Liver (tissue), 9 donors: Measurements from ENCODE around the gene TREM2. TPM values are rescaled to one million over a fixed set of nuclear protein-coding genes. Genes with fewer than 3 reads are reported as not detected.
A peak's percentile ranks its signal among the peaks of the same experiment; 100 is the strongest.

ENCODE experiments used
- DNase-seq: peaks from one replicate; pipeline ENCODE4 v3.0.0-alpha.2; 2017; ENCODE audit warnings: low spot score
- H3K27ac ChIP-seq, 2 donors: one replicate each; pipeline ENCODE4 v1.7.0; 2013; ENCODE audit warnings: inconsistent platforms in 2 of 2, low read length in 2 of 2, control low read depth in 1 of 2, low read depth in 1 of 2, mild to moderate bottlenecking in 1 of 2
- H3K27me3 ChIP-seq, 4 donors: one replicate each; pipeline versions ENCODE4 v1.6.1 to v1.7.0; 2013; ENCODE audit warnings: low read length in 3 of 4, inconsistent platforms in 1 of 4, mild to moderate bottlenecking in 1 of 4, moderate library complexity in 1 of 4; ENCODE audit not compliant: control insufficient read depth in 4 of 4, insufficient read depth in 4 of 4
- H3K36me3 ChIP-seq, 4 donors: one replicate each; pipeline versions ENCODE4 v1.6.1 to v1.7.0; 2013; ENCODE audit warnings: low read length in 3 of 4, mild to moderate bottlenecking in 3 of 4, low read depth in 1 of 4, moderate library complexity in 1 of 4; ENCODE audit not compliant: control insufficient read depth in 4 of 4, insufficient read depth in 3 of 4
- H3K4me1 ChIP-seq, 4 donors: one replicate each; pipeline versions ENCODE4 v1.6.1 to v1.7.0; 2013; ENCODE audit warnings: low read length in 3 of 4, mild to moderate bottlenecking in 3 of 4, moderate library complexity in 1 of 4; ENCODE audit not compliant: control insufficient read depth in 4 of 4, insufficient read depth in 4 of 4
- H3K4me3 ChIP-seq, 3 donors: one replicate each; pipeline versions ENCODE4 v1.6.1 to v1.7.0; 2013; ENCODE audit warnings: low read length in 3 of 3, control low read depth in 1 of 3, low read depth in 1 of 3, mild to moderate bottlenecking in 1 of 3
- H3K9ac ChIP-seq, 2 donors: one replicate each; pipeline ENCODE4 v1.7.0; 2013; ENCODE audit warnings: low read length in 2 of 2, mild to moderate bottlenecking in 2 of 2, moderate library complexity in 2 of 2, control low read depth in 1 of 2, low read depth in 1 of 2
- H3K9me3 ChIP-seq, 4 donors: one replicate each; pipeline versions ENCODE4 v1.6.1 to v1.7.0; 2013; ENCODE audit warnings: low read length in 3 of 4; ENCODE audit not compliant: control insufficient read depth in 4 of 4
- ATF3 ChIP-seq: IDR thresholded peaks from 2 replicates; pipeline ENCODE4 v1.6.1; 2016; ENCODE audit warnings: antibody characterized with exemption
- CTCF ChIP-seq: fragments of 150-350 bp; IDR thresholded peaks from 2 replicates; pipeline ENCODE4 v1.5.1; 2017; ENCODE audit warnings: improper control_type of control experiment, low read depth, low read length; ENCODE audit not compliant: missing input control
- EGR1 ChIP-seq, 2 donors: IDR thresholded peaks; 2 replicates each; pipeline ENCODE4 v1.6.1; 2016 to 2018; ENCODE audit warnings: antibody characterized with exemption in 2 of 2, low read depth in 2 of 2
- FOXA1 ChIP-seq: IDR thresholded peaks from 2 replicates; pipeline ENCODE4 v1.6.1; 2016; ENCODE audit warnings: antibody characterized with exemption
- FOXA2 ChIP-seq: IDR thresholded peaks from 2 replicates; pipeline ENCODE4 v1.6.1; 2016; ENCODE audit warnings: antibody characterized with exemption
- GABPA ChIP-seq, 2 donors: IDR thresholded peaks in 1 of 2; conservative IDR thresholded peaks in 1 of 2; 2 replicates each; pipeline ENCODE4 v1.6.1; 2016; ENCODE audit warnings: antibody characterized with exemption in 2 of 2, mild to moderate bottlenecking in 1 of 2, moderate library complexity in 1 of 2
- HNF4A ChIP-seq, 2 donors: conservative IDR thresholded peaks; 2 replicates each; pipeline ENCODE4 v1.6.1; 2016; ENCODE audit warnings: antibody characterized with exemption in 2 of 2, mild to moderate bottlenecking in 2 of 2
- HNF4G ChIP-seq: IDR thresholded peaks from 2 replicates; pipeline ENCODE4 v1.6.1; 2016; ENCODE audit warnings: antibody characterized with exemption
- JUND ChIP-seq, 2 donors: IDR thresholded peaks; 2 replicates each; pipeline ENCODE4 v1.6.1; 2016; ENCODE audit warnings: antibody characterized with exemption in 2 of 2
- MAX ChIP-seq: IDR thresholded peaks from 2 replicates; pipeline ENCODE4 v1.6.1; 2016; ENCODE audit warnings: antibody characterized with exemption
- NR2F2 ChIP-seq: IDR thresholded peaks from 2 replicates; pipeline ENCODE4 v1.6.1; 2016; ENCODE audit warnings: antibody characterized with exemption
- RAD21 ChIP-seq, 2 donors: IDR thresholded peaks; 2 replicates each; pipeline ENCODE4 v1.6.1; 2016; ENCODE audit warnings: antibody characterized with exemption in 2 of 2, mild to moderate bottlenecking in 2 of 2
- REST ChIP-seq: IDR thresholded peaks from 2 replicates; pipeline ENCODE4 v1.6.1; 2016; ENCODE audit warnings: antibody characterized with exemption, mild to moderate bottlenecking
- RXRA ChIP-seq, 2 donors: IDR thresholded peaks; 2 replicates each; pipeline ENCODE4 v1.6.1; 2017 to 2018; ENCODE audit warnings: antibody characterized with exemption in 2 of 2, mild to moderate bottlenecking in 1 of 2
- SP1 ChIP-seq: IDR thresholded peaks from 2 replicates; pipeline ENCODE4 v1.6.1; 2018; ENCODE audit warnings: antibody characterized with exemption, mild to moderate bottlenecking
- TAF1 ChIP-seq: conservative IDR thresholded peaks from 2 replicates; pipeline ENCODE4 v1.6.1; 2016; ENCODE audit warnings: antibody characterized with exemption, mild to moderate bottlenecking
- YY1 ChIP-seq: IDR thresholded peaks from 2 replicates; pipeline ENCODE4 v1.6.1; 2016; ENCODE audit warnings: antibody characterized with exemption, mild to moderate bottlenecking
- ZBTB33 ChIP-seq: IDR thresholded peaks from 2 replicates; pipeline ENCODE4 v1.6.1; 2016; ENCODE audit warnings: antibody characterized with exemption
- WGBS: extraction: QIAGEN DNeasy Blood & Tissue Kit; methylation state at CpG from one replicate; pipeline ENCODE4 v1.1.7; 2013; 5-methylcytosine and 5-hydroxymethylcytosine counted together
- polyA plus RNA-seq, 2 donors: library from polyadenylated mRNA; stranded (reverse) in 1 of 2; unstranded in 1 of 2; fragments of 200-250 nt in 1 of 2; fragments of >200 nt in 1 of 2; fragmentation: Nextera tagmentation in 1 of 2; extraction: Ambion mirVana in 1 of 2; gene quantifications; one replicate each; pipeline versions ENCODE4 v1.2.1 to v1.2.3, GENCODE V29; 2013 to 2015
- total RNA-seq, 2 donors: library from RNA; depleted of rRNA; stranded (reverse); fragments of >200 nt; gene quantifications; one replicate each; pipeline ENCODE4 v1.2.3, GENCODE V29; 2014
- donor health status: healthy.
- donor health status: healthy.
- donor health status: healthy.
- donor health status: healthy.
- donor health status: healthy.

TREM2 gene
- total and polyA plus RNA-seq, 4 donors: 0.18 to 0.90 TPM; not detected in 2

GRCh38 chr6:41167173-41167963, 4.5 kb upstream of the TREM2 start:
- WGBS: 65% methylated on average over 5 of the region's 5 CpGs
- Histone ChIP-seq H3K4me1 (no peaks in the 10 kb centered on the region), H3K9me3 (no peaks in the 10 kb centered on the region), H3K27ac (no peak overlapping the region), H3K9ac (no peak overlapping the region), H3K36me3 (no peaks in the 10 kb centered on the region), H3K27me3 (peaks cover 0 to 3% (median 0%) of the 10 kb centered on the region in 4 donors), H3K4me3 (no peak overlapping the region)
- TF ChIP-seq TAF1 (no peak), HNF4G (no peak), REST (peak; percentile 93)
- DNase-seq: no peak

GRCh38 chr6:41164551-41165120, 1.7 kb upstream of the TREM2 start:
- H3K9ac ChIP-seq: no peak overlapping the region
- peaks cover 0 to 3% (median 0%) of the 10 kb centered on the region in 4 donors for H3K27me3 ChIP-seq
- H3K4me1 ChIP-seq: no peaks in the 10 kb centered on the region
- H3K9me3 ChIP-seq: no peaks in the 10 kb centered on the region
- H3K36me3 ChIP-seq: no peaks in the 10 kb centered on the region
- H3K27ac ChIP-seq: no peak overlapping the region
- TF ChIP-seq CTCF: no peak
- TF ChIP-seq JUND (IDR thresholded peaks at IDR 0.05): no peak
- TF ChIP-seq GABPA (IDR thresholded peaks at IDR 0.05 in 1 of 2, conservative IDR thresholded peaks at IDR 0.05 in 1 of 2): no peak
- TF ChIP-seq TAF1: no peak
- TF ChIP-seq NR2F2: no peak
- no peak for TF ChIP-seq HNF4G
- no peak for TF ChIP-seq ZBTB33
- TF ChIP-seq RXRA (IDR thresholded peaks at IDR 0.05): no peak
- TF ChIP-seq FOXA1: no peak
- no peak for TF ChIP-seq SP1
- TF ChIP-seq REST: no peak
- TF ChIP-seq RAD21 (IDR thresholded peaks at IDR 0.05): no peak
- TF ChIP-seq YY1: no peak
- TF ChIP-seq EGR1 (IDR thresholded peaks at IDR 0.05; ENCODE audit: low read depth in 2 of 2): no peak
- no peak for TF ChIP-seq HNF4A (conservative IDR thresholded peaks at IDR 0.05)
- no peak for TF ChIP-seq ATF3
- TF ChIP-seq FOXA2: no peak
- no peak for TF ChIP-seq MAX
- no peak overlapping the region for H3K4me3 ChIP-seq
- no peak for DNase-seq
- WGBS: 94% methylated on average over 4 of the region's 4 CpGs
